ENCODE measurements around the gene ADPRS.

The ADPRS gene

DNA sequence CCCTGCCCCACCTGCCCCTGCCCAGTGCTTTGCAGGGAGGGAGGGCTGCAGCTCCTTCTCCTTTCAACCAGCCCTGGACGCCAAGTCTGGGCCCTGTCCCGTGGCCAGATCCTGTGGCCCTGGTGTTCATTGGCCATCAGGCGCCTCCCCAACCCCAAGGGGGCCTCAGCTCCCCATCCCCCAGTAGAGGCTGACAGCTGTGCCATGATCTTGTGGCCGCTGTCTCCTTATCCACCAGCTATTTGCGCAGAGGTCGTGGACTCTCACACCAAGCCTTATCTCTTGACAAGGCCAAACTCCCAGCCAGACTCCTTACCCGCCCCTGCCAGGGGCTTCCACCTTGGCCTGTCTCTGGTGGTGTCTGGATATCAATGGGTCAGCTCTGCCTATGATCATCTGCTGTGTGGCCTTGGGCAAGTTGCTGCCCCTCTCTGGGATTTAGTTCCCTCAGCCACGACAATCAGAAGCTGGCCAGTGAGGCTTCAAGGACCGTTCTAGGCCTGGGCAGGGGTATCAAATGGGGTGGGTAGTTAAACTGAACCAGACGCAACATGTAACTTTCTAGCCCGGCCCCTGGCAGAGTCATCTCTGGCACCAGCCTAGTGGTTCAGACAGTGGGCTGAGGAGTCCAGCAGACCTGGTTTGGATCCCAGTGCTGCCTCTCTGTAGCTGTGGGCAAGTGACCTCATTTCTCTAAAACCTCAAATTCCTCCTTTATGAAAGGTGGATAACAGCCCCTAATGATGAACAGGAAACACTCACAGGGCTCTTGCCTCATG, 39.6 kb downstream of the ADPRS start:
- no peaks in the 10 kb centered on the region for H3K4me1 ChIP-seq (ENCODE audit: control insufficient read depth, insufficient read depth, low read length)
- no peak overlapping the region for H3K9ac ChIP-seq (ENCODE audit: low read depth, low read length)
- H3K4me3 ChIP-seq (ENCODE audit: low read depth, low read length), result no peak overlapping the region
- H3K9me3 ChIP-seq (ENCODE audit: control insufficient read depth, insufficient read depth, low read length), result no peaks in the 10 kb centered on the region
- H3K27me3 ChIP-seq (ENCODE audit: control insufficient read depth, insufficient read depth, low read length), result peaks cover 27% of the 10 kb centered on the region
- no peaks in the 10 kb centered on the region for H3K36me3 ChIP-seq (ENCODE audit: control insufficient read depth, insufficient read depth, low read length)

DNA sequence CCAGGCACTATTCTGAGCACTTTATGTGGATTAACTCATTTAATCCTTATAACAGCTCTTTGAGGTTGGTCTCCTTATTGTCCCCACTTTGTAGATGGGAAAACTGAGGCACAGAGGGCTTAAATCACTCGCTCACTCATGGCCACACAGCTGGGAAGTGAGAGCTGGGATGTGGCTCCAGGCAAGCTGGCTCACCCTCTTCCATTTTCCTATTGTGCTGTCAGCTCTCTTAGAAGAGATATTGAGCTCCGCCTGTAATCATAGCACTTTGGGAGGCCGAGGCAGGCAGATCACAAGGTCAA, 40.2 kb downstream of the ADPRS start:
- peaks cover 21% of the 10 kb centered on the region for H3K27me3 ChIP-seq (ENCODE audit: control insufficient read depth, insufficient read depth, low read length)
- no peaks in the 10 kb centered on the region for H3K9me3 ChIP-seq (ENCODE audit: control insufficient read depth, insufficient read depth, low read length)
- no peak overlapping the region for H3K9ac ChIP-seq (ENCODE audit: low read depth, low read length)
- H3K4me1 ChIP-seq (ENCODE audit: control insufficient read depth, insufficient read depth, low read length), result no peaks in the 10 kb centered on the region
- H3K4me3 ChIP-seq (ENCODE audit: low read depth, low read length), result no peak overlapping the region
- no peaks in the 10 kb centered on the region for H3K36me3 ChIP-seq (ENCODE audit: control insufficient read depth, insufficient read depth, low read length)

GRCh38 chr1:36132029-36132428, 43.3 kb downstream of the ADPRS start:
- H3K4me3 ChIP-seq (ENCODE audit: low read depth, low read length), result no peak overlapping the region
- no peaks in the 10 kb centered on the region for H3K9me3 ChIP-seq (ENCODE audit: control insufficient read depth, insufficient read depth, low read length)
- H3K36me3 ChIP-seq (ENCODE audit: control insufficient read depth, insufficient read depth, low read length), result no peaks in the 10 kb centered on the region
- H3K27me3 ChIP-seq (ENCODE audit: control insufficient read depth, insufficient read depth, low read length), result no peaks in the 10 kb centered on the region
- no peaks in the 10 kb centered on the region for H3K4me1 ChIP-seq (ENCODE audit: control insufficient read depth, insufficient read depth, low read length)
- no peak overlapping the region for H3K9ac ChIP-seq (ENCODE audit: low read depth, low read length)

DNA sequence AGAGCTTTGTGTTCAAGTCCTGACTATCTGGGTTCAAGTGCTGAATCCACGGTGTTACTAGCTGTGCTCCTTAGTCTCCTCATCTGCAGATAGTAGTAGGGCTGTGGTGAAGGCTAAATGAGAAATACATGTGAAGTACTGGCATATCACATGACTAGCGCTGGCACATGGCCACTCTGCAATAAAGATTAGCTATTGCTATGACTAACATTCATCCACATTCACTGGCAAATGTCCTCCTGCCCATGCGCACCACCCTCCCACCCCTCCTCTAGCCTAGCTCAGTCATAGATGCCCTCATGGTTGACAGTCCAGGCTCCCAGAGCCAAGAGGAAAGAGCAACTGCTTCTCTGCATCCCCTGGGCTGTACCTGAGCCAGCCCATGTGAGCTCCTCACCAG, 44.8 kb downstream of the ADPRS start:
- Histone ChIP-seq H3K9ac (ENCODE audit: low read depth, low read length) (no peak overlapping the region), H3K27me3 (ENCODE audit: control insufficient read depth, insufficient read depth, low read length) (no peaks in the 10 kb centered on the region), H3K4me1 (ENCODE audit: control insufficient read depth, insufficient read depth, low read length) (no peaks in the 10 kb centered on the region), H3K9me3 (ENCODE audit: control insufficient read depth, insufficient read depth, low read length) (no peaks in the 10 kb centered on the region), H3K4me3 (ENCODE audit: low read depth, low read length) (no peak overlapping the region), H3K36me3 (ENCODE audit: control insufficient read depth, insufficient read depth, low read length) (peaks cover 3% of the 10 kb centered on the region)

GRCh38 chr1:36134031-36134430, 45.3 kb downstream of the ADPRS start:
- Histone ChIP-seq H3K36me3 (ENCODE audit: control insufficient read depth, insufficient read depth, low read length) (peaks cover 3% of the 10 kb centered on the region), H3K9ac (ENCODE audit: low read depth, low read length) (no peak overlapping the region), H3K4me1 (ENCODE audit: control insufficient read depth, insufficient read depth, low read length) (no peaks in the 10 kb centered on the region), H3K9me3 (ENCODE audit: control insufficient read depth, insufficient read depth, low read length) (no peaks in the 10 kb centered on the region), H3K27me3 (ENCODE audit: control insufficient read depth, insufficient read depth, low read length) (no peaks in the 10 kb centered on the region), H3K4me3 (ENCODE audit: low read depth, low read length) (no peak overlapping the region)

DNA sequence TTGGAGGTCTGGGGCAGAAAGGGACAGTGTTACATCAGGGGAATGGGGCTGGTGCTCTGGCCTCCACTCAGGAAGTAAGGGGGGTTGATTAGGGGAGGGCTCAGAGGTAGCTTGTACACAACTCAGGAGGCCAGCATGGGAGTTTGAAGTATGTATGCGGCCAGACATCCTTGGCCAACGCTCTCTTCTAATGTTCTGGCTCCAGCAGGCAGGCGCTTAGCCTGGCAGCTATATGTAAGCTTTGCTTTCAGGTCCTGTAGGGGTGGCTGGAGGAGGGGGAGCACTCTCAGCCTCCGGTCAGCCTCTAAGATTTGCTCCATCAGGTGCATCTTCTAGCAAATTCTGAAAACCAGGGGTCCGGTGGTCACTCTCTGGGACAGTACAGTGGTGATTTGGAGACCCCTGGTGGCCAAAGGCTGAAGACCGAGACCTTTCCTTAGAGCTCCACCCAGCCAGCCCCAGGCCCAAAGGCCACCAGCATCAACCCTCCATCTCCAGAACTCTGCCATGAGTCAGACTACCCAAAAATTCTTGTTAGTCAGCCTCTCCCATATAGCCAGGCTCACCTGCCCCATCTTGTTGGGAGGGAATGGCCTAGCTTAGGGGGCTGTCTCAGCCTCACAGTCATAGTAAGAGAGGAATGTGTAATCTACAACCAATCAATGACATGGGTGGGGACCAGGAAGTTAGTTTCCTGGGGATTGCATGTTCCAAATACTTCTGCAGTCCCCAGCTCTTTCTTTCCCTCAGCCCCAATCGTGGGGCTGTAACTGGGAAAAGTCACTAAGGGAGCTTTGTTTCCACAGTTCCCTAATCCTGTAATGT, 46.0 kb downstream of the ADPRS start:
- no peaks in the 10 kb centered on the region for H3K4me1 ChIP-seq (ENCODE audit: control insufficient read depth, insufficient read depth, low read length)
- H3K9me3 ChIP-seq (ENCODE audit: control insufficient read depth, insufficient read depth, low read length), result no peaks in the 10 kb centered on the region
- peaks cover 3% of the 10 kb centered on the region for H3K36me3 ChIP-seq (ENCODE audit: control insufficient read depth, insufficient read depth, low read length)
- H3K9ac ChIP-seq (ENCODE audit: low read depth, low read length), result no peak overlapping the region
- H3K4me3 ChIP-seq (ENCODE audit: low read depth, low read length), result no peak overlapping the region
- no peaks in the 10 kb centered on the region for H3K27me3 ChIP-seq (ENCODE audit: control insufficient read depth, insufficient read depth, low read length)

DNA sequence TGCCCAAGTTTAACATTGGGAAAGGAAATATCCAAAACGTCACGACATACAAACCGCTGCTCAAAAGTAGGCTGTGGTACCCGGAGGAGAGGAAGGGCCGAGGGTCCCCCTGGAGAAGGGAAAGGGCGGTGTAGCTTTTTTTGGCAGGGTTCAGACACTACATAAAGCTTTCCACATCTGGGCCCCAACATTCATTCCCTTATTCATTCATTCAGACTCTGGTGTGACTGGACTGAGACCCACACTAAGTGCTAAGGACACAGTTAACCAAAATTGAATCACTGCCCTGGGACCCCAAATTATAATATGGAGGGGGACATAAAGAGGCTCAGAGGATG, 46.6 kb downstream of the ADPRS start:
- no peaks in the 10 kb centered on the region for H3K27me3 ChIP-seq (ENCODE audit: control insufficient read depth, insufficient read depth, low read length)
- no peak overlapping the region for H3K4me3 ChIP-seq (ENCODE audit: low read depth, low read length)
- H3K9ac ChIP-seq (ENCODE audit: low read depth, low read length), result no peak overlapping the region
- peaks cover 6% of the 10 kb centered on the region for H3K36me3 ChIP-seq (ENCODE audit: control insufficient read depth, insufficient read depth, low read length)
- no peaks in the 10 kb centered on the region for H3K9me3 ChIP-seq (ENCODE audit: control insufficient read depth, insufficient read depth, low read length)
- H3K4me1 ChIP-seq (ENCODE audit: control insufficient read depth, insufficient read depth, low read length), result no peaks in the 10 kb centered on the region

- H3K36me3 ChIP-seq (ENCODE audit: control insufficient read depth, insufficient read depth, low read length), result peaks cover 6% of the 10 kb centered on the region
- no peak overlapping the region for H3K4me3 ChIP-seq (ENCODE audit: low read depth, low read length)
- H3K9me3 ChIP-seq (ENCODE audit: control insufficient read depth, insufficient read depth, low read length), result no peaks in the 10 kb centered on the region
- H3K9ac ChIP-seq (ENCODE audit: low read depth, low read length), result no peak overlapping the region
- no peaks in the 10 kb centered on the region for H3K27me3 ChIP-seq (ENCODE audit: control insufficient read depth, insufficient read depth, low read length)
- H3K4me1 ChIP-seq (ENCODE audit: control insufficient read depth, insufficient read depth, low read length), result no peaks in the 10 kb centered on the region
Measured at GRCh38 chr1:36135796-36136195, 47.1 kb downstream of the ADPRS start.

GRCh38 chr1:36136535-36136934, 47.8 kb downstream of the ADPRS start:
- Histone ChIP-seq H3K4me1 (ENCODE audit: control insufficient read depth, insufficient read depth, low read length) (no peaks in the 10 kb centered on the region), H3K9me3 (ENCODE audit: control insufficient read depth, insufficient read depth, low read length) (no peaks in the 10 kb centered on the region), H3K36me3 (ENCODE audit: control insufficient read depth, insufficient read depth, low read length) (peaks cover 6% of the 10 kb centered on the region), H3K9ac (ENCODE audit: low read depth, low read length) (no peak overlapping the region), H3K4me3 (ENCODE audit: low read depth, low read length) (no peak overlapping the region), H3K27me3 (ENCODE audit: control insufficient read depth, insufficient read depth, low read length) (no peaks in the 10 kb centered on the region)

DNA sequence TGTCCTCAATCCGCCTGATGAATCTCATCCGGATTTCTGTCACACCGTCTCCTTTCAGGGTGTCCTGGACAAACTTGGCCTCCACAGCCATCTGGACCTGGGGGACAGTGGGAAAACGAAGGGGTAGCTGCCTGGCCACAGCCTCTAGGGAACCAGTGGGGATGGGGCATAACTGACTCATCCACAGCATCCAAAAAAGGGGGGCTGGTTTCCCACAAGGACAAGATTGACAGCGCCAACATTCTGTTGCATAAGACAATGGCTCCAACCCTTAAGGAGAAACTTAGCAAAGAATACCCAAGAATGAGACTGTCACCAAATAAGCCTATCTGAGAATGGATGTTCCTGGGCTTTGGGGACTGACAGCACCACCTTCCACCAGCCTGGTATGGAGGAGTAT, 48.5 kb downstream of the ADPRS start:
- no peak overlapping the region for H3K9ac ChIP-seq (ENCODE audit: low read depth, low read length)
- H3K36me3 ChIP-seq (ENCODE audit: control insufficient read depth, insufficient read depth, low read length), result peaks cover 6% of the 10 kb centered on the region
- no peaks in the 10 kb centered on the region for H3K27me3 ChIP-seq (ENCODE audit: control insufficient read depth, insufficient read depth, low read length)
- no peaks in the 10 kb centered on the region for H3K4me1 ChIP-seq (ENCODE audit: control insufficient read depth, insufficient read depth, low read length)
- H3K4me3 ChIP-seq (ENCODE audit: low read depth, low read length), result no peak overlapping the region
- no peaks in the 10 kb centered on the region for H3K9me3 ChIP-seq (ENCODE audit: control insufficient read depth, insufficient read depth, low read length)

DNA sequence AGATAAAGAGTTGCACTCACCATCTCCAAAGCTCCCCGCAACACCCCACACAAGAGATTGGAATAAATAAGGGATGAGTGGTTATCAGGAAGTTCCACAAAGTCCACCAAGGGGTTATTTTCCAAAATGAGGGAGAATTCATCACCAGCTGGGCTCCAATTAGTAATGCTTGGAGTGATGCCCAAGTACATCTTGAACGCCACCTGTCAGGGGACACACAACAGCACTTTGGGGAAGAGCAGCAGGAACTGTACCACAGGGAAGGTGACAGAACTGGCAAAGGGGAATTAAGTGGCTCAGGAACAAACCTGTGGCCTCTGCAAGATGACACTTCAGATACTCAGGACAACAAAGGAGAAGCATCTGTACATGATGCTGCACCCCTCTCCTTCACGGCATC, 49.1 kb downstream of the ADPRS start:
- Histone ChIP-seq H3K4me3 (ENCODE audit: low read depth, low read length) (no peak overlapping the region), H3K4me1 (ENCODE audit: control insufficient read depth, insufficient read depth, low read length) (no peaks in the 10 kb centered on the region), H3K27me3 (ENCODE audit: control insufficient read depth, insufficient read depth, low read length) (no peaks in the 10 kb centered on the region), H3K9ac (ENCODE audit: low read depth, low read length) (no peak overlapping the region), H3K9me3 (ENCODE audit: control insufficient read depth, insufficient read depth, low read length) (no peaks in the 10 kb centered on the region), H3K36me3 (ENCODE audit: control insufficient read depth, insufficient read depth, low read length) (peaks cover 6% of the 10 kb centered on the region)

DNA sequence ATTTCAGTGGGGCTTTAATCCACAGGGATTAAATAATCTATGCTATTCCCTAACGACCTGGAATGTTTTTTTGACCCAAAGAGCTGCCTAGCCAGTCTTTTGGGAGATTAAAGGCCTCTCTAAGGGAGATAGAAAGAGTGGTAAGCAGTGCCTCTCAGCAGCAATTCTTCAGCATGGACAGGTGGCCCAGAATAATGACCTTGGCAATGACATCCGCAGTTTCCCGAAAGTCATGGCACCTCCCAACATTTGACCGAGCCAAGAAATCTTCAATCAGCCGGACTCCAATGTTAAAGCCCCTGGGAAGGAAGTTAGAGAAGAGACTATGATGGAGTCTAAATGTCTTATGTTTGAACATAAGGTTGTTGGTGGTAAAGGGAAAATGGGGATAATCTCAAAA, 50.8 kb downstream of the ADPRS start:
- Histone ChIP-seq H3K4me3 (ENCODE audit: low read depth, low read length) (no peak overlapping the region), H3K9me3 (ENCODE audit: control insufficient read depth, insufficient read depth, low read length) (no peaks in the 10 kb centered on the region), H3K27me3 (ENCODE audit: control insufficient read depth, insufficient read depth, low read length) (no peaks in the 10 kb centered on the region), H3K9ac (ENCODE audit: low read depth, low read length) (no peak overlapping the region), H3K4me1 (ENCODE audit: control insufficient read depth, insufficient read depth, low read length) (no peaks in the 10 kb centered on the region), H3K36me3 (ENCODE audit: control insufficient read depth, insufficient read depth, low read length) (peaks cover 6% of the 10 kb centered on the region)

Data from iPS-15b (cell line).